ENCODE measurements around the gene ZNF555.

ZNF555 gene

DNA sequence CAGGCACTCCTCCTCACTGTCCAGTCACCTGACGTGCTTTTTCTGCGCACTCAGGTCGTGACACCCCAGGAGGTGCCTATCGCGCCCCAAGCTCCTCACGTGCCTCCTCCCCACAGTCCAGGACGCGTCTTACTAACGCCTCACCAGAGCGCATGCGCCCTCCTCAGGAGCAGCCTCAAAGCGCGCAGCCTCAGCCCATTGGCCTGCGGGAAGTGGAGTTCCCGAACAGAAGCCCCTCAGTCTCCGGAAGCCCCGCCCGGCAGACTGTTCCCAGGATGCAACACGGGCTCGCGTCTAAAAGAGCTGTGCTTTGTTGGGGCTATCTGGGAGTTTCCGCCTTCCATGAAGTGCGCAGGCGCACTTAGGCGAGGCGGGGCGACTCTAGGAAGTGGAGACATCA lies 17.6 kb downstream of the ZNF555 start:
- no peak overlapping the region for H3K4me2 ChIP-seq (ENCODE audit: low read length)
- no peak overlapping the region for H3K4me3 ChIP-seq (ENCODE audit: low read length)
- H3K27ac ChIP-seq (ENCODE audit: low read depth, low read length), result no peak overlapping the region
- H3K36me3 ChIP-seq (ENCODE audit: control insufficient read depth, low read length), result peaks cover 14% of the 10 kb centered on the region
- no peaks in the 10 kb centered on the region for H3K79me2 ChIP-seq (ENCODE audit: control insufficient read depth, low read length)
- no peaks in the 10 kb centered on the region for H3F3A ChIP-seq (ENCODE audit: control insufficient read depth, insufficient read depth)
- no peaks in the 10 kb centered on the region for H4K20me1 ChIP-seq (ENCODE audit: control insufficient read depth, insufficient read depth, low read depth, low read length)
- H3K27me3 ChIP-seq (ENCODE audit: control insufficient read depth, low read length), result no peaks in the 10 kb centered on the region
- H3K4me1 ChIP-seq (ENCODE audit: control insufficient read depth, low read length), result no peaks in the 10 kb centered on the region
- H3K9me3 ChIP-seq (ENCODE audit: control insufficient read depth, insufficient read depth, low read length), result peaks cover 9% of the 10 kb centered on the region; the same call in 1 of the 2 replicates
- H3K9me2 ChIP-seq (replicated peaks; ENCODE audit: control insufficient read depth, low read length), result no peaks in the 10 kb centered on the region
- TF ChIP-seq EZH2phosphoT487 (IDR thresholded peaks at IDR 0.05; ENCODE audit: borderline replicate concordance, low read length), result no peak
- TF ChIP-seq, protein P1, sequence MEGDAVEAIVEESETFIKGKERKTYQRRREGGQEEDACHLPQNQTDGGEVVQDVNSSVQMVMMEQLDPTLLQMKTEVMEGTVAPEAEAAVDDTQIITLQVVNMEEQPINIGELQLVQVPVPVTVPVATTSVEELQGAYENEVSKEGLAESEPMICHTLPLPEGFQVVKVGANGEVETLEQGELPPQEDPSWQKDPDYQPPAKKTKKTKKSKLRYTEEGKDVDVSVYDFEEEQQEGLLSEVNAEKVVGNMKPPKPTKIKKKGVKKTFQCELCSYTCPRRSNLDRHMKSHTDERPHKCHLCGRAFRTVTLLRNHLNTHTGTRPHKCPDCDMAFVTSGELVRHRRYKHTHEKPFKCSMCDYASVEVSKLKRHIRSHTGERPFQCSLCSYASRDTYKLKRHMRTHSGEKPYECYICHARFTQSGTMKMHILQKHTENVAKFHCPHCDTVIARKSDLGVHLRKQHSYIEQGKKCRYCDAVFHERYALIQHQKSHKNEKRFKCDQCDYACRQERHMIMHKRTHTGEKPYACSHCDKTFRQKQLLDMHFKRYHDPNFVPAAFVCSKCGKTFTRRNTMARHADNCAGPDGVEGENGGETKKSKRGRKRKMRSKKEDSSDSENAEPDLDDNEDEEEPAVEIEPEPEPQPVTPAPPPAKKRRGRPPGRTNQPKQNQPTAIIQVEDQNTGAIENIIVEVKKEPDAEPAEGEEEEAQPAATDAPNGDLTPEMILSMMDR (IDR thresholded peaks at IDR 0.05; ENCODE audit: low read depth, low read length, poor library complexity, severe bottlenecking), result no peak

DNA sequence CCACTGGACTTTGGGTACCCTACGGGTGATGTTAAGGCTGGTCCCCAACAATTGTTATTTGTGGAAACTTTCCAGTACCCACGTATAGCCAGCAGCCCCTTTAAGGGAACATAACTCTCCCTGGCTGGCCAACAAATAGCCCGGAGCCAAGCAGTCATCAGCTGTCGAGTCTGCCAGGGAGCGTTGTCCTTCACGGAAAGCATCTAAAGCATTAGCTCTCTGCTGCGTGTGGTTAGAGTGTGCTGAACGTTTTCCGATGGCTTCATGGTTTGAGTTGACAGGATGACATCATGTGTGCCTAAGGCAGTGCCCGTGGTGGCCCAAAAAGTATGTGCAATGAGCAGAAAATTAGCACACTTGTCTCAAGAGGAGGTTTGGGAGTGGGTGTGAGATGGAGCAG lies 22.5 kb downstream of the ZNF555 start:
- Histone ChIP-seq H3K36me3 (ENCODE audit: control insufficient read depth, low read length) (no peaks in the 10 kb centered on the region), H3K4me2 (ENCODE audit: low read length) (no peak overlapping the region), H3K79me2 (ENCODE audit: control insufficient read depth, low read length) (no peaks in the 10 kb centered on the region), H3K9me2 (replicated peaks; ENCODE audit: control insufficient read depth, low read length) (no peaks in the 10 kb centered on the region), H3K4me1 (ENCODE audit: control insufficient read depth, low read length) (no peaks in the 10 kb centered on the region), H3K27ac (ENCODE audit: low read depth, low read length) (no peak overlapping the region), H4K20me1 (ENCODE audit: control insufficient read depth, insufficient read depth, low read depth, low read length) (no peaks in the 10 kb centered on the region), H3K9me3 (ENCODE audit: control insufficient read depth, insufficient read depth, low read length) (peaks cover 12% of the 10 kb centered on the region; the same call in 1 of the 2 replicates), H3F3A (ENCODE audit: control insufficient read depth, insufficient read depth) (no peaks in the 10 kb centered on the region), H3K4me3 (ENCODE audit: low read length) (no peak overlapping the region), H3K27me3 (ENCODE audit: control insufficient read depth, low read length) (no peaks in the 10 kb centered on the region)
- no peak for TF ChIP-seq EZH2phosphoT487 (IDR thresholded peaks at IDR 0.05; ENCODE audit: borderline replicate concordance, low read length)
- TF ChIP-seq, protein P1 (IDR thresholded peaks at IDR 0.05; ENCODE audit: low read depth, low read length, poor library complexity, severe bottlenecking), result no peak

- Histone ChIP-seq H3K36me3 (ENCODE audit: control insufficient read depth, low read length) (no peaks in the 10 kb centered on the region), H3K9me2 (replicated peaks; ENCODE audit: control insufficient read depth, low read length) (no peaks in the 10 kb centered on the region), H3K4me1 (ENCODE audit: control insufficient read depth, low read length) (no peaks in the 10 kb centered on the region), H3K27me3 (ENCODE audit: control insufficient read depth, low read length) (no peaks in the 10 kb centered on the region), H3F3A (ENCODE audit: control insufficient read depth, insufficient read depth) (no peaks in the 10 kb centered on the region), H3K9me3 (ENCODE audit: control insufficient read depth, insufficient read depth, low read length) (peaks cover 12% of the 10 kb centered on the region; the same call in 1 of the 2 replicates), H4K20me1 (ENCODE audit: control insufficient read depth, insufficient read depth, low read depth, low read length) (no peaks in the 10 kb centered on the region), H3K4me2 (ENCODE audit: low read length) (no peak overlapping the region), H3K4me3 (ENCODE audit: low read length) (no peak overlapping the region), H3K27ac (ENCODE audit: low read depth, low read length) (no peak overlapping the region), H3K79me2 (ENCODE audit: control insufficient read depth, low read length) (no peaks in the 10 kb centered on the region)
- TF ChIP-seq, protein P1 (IDR thresholded peaks at IDR 0.05; ENCODE audit: low read depth, low read length, poor library complexity, severe bottlenecking), result no peak
- TF ChIP-seq EZH2phosphoT487 (IDR thresholded peaks at IDR 0.05; ENCODE audit: borderline replicate concordance, low read length), result no peak
Observed at GRCh38 chr19:2865334-2866100, 24.2 kb downstream of the ZNF555 start.
